ENCODE measurements around the gene PPCS. TPM values are rescaled to one million over a fixed set of nuclear protein-coding genes. Genes with fewer than 3 reads are reported as not detected.

The PPCS gene
- total and polyA plus RNA-seq, 2 of the 8 experiments (the other 6 are each of a cell fraction or from before 2014, with no cell fraction given), result 24.5 to 35.3 TPM

- Histone ChIP-seq H3K23me2 (ENCODE audit: low read depth, low read length) (no peaks in the 10 kb centered on the region), H4K91ac (replicated peaks; ENCODE audit: insufficient read length, low read length) (no peak overlapping the region), H3K27me3 (replicated peaks in 1 of 4; ENCODE audit: control insufficient read depth in 3 of 4, extremely low read depth in 1 of 4, insufficient read depth in 3 of 4, low read length in 3 of 4) (no peaks in the 10 kb centered on the region), H3K36me3 (ENCODE audit: control insufficient read depth in 2 of 4, insufficient read depth in 4 of 4, low read length in 3 of 4) (no peaks in the 10 kb centered on the region), H3K18ac (ENCODE audit: extremely low read depth, low read length) (no peak overlapping the region), H4K8ac (ENCODE audit: extremely low read depth, insufficient read depth, low read length) (no peak overlapping the region), H2AFZ (ENCODE audit: low read length) (no peak overlapping the region), H3K4me3 (ENCODE audit: extremely low read depth in 1 of 4, insufficient read depth in 2 of 4, low read depth in 3 of 4, low read length in 4 of 4) (no peak overlapping the region), H4K5ac (ENCODE audit: insufficient read length, low read depth, low read length) (no peak overlapping the region), H4K20me1 (replicated peaks in 1 of 2; ENCODE audit: control insufficient read depth in 1 of 2, insufficient read depth in 2 of 2, low read length in 2 of 2) (no peaks in the 10 kb centered on the region), H3K14ac (ENCODE audit: insufficient read length) (no peak overlapping the region), H2BK15ac (ENCODE audit: low read length) (no peak overlapping the region), H2BK20ac (ENCODE audit: low read length) (no peak overlapping the region), H3K56ac (replicated peaks; ENCODE audit: insufficient read length, low read depth, low read length) (no peak overlapping the region), H3K27ac (ENCODE audit: low read depth, low read length) (no peak overlapping the region), H3K9ac (replicated peaks in 1 of 4; ENCODE audit: extremely low read depth in 1 of 4, low read depth in 3 of 4, low read length in 3 of 4) (no peak overlapping the region), H2BK12ac (ENCODE audit: low read depth, low read length) (no peak overlapping the region), H3K4me1 (replicated peaks in 1 of 4; ENCODE audit: control insufficient read depth in 3 of 4, insufficient read depth in 4 of 4, low read length in 3 of 4) (no peaks in the 10 kb centered on the region), H3K79me2 (ENCODE audit: control insufficient read depth in 1 of 2, insufficient read depth in 2 of 2, low read length in 2 of 2) (no peaks in the 10 kb centered on the region), H2BK120ac (replicated peaks; ENCODE audit: low read depth, low read length) (no peak overlapping the region), H3K9me3 (ENCODE audit: insufficient read depth in 2 of 2, low read depth in 1 of 2, low read length in 1 of 2) (no peaks in the 10 kb centered on the region), H3K79me1 (ENCODE audit: low read depth, low read length) (no peaks in the 10 kb centered on the region), H2AK5ac (ENCODE audit: low read depth, low read length) (no peak overlapping the region), H3K4ac (replicated peaks; ENCODE audit: insufficient read length, low read depth, low read length) (no peak overlapping the region), H2BK5ac (ENCODE audit: low read depth, low read length) (no peak overlapping the region), H3K23ac (ENCODE audit: insufficient read length) (no peak overlapping the region), H3K4me2 (ENCODE audit: insufficient read depth in 1 of 2, low read depth in 2 of 2, low read length in 2 of 2) (no peak overlapping the region; a peak in 1 of 4 replicates)
- DNase-seq (ENCODE audit: low read depth in 1 of 2, low spot score in 2 of 2) (no peak), FAIRE-seq (peak; percentile 94)
- WGBS, 2 experiments (ENCODE audit: extremely low coverage in 1 of 2, insufficient coverage in 1 of 2, insufficient read length in 1 of 2, insufficient replicate concordance in 2 of 2, low coverage in 1 of 2, low lambda C conversion rate in 2 of 2, missing lambda C conversion rate in 1 of 2), result 57% methylated on average over 4 of the region's 4 CpGs; no CpG with 5 or more reads in 1 of the 2 experiments
- ChIA-PET CTCF (ENCODE audit: partially characterized antibody) (interaction anchor here (0.6 to 1.7 kb wide), 5 partner anchors 8 to 59 kb away, joined by 3 to 4 read pairs (median 4); no protein-coding TSS in a partner anchor), POLR2A (ENCODE audit: partially characterized antibody) (no interaction called here)
- no peak for TF ChIP-seq SIX5 (IDR thresholded peaks at IDR 0.05; ENCODE audit: low read depth, low read length)
- TF ChIP-seq SP2 (IDR thresholded peaks at IDR 0.05; ENCODE audit: low read length), result no peak
- no peak for TF ChIP-seq E2F6 (IDR thresholded peaks at IDR 0.05)
- no peak for TF ChIP-seq SIRT6 (IDR thresholded peaks at IDR 0.05; ENCODE audit: low read length)
- TF ChIP-seq KDM5A (IDR thresholded peaks at IDR 0.05; ENCODE audit: low read length), result no peak
- TF ChIP-seq SP1 (IDR thresholded peaks at IDR 0.05; ENCODE audit: low read depth, low read length), result 0 out of 2 replicates have a peak, but pooled peaks have one; percentile 23
- no peak for TF ChIP-seq CEBPB (IDR thresholded peaks at IDR 0.05; ENCODE audit: low read depth, low read length)
- no peak for TF ChIP-seq ATF2 (IDR thresholded peaks at IDR 0.05; ENCODE audit: low read length)
- TF ChIP-seq CTBP2 (IDR thresholded peaks at IDR 0.05; ENCODE audit: borderline replicate concordance, insufficient read depth, insufficient read length, low read length), result no peak
Observed at GRCh38 chr1:42479621-42480020, 23.3 kb downstream of the PPCS start.
